ENCODE data around the gene PLEKHA7.
"Not testable (repeated sequence)": the region's sequence is repeated elsewhere in the genome, so short reads cannot be mapped to it uniquely, and the experiment has no call there.

The PLEKHA7 gene, protein sequence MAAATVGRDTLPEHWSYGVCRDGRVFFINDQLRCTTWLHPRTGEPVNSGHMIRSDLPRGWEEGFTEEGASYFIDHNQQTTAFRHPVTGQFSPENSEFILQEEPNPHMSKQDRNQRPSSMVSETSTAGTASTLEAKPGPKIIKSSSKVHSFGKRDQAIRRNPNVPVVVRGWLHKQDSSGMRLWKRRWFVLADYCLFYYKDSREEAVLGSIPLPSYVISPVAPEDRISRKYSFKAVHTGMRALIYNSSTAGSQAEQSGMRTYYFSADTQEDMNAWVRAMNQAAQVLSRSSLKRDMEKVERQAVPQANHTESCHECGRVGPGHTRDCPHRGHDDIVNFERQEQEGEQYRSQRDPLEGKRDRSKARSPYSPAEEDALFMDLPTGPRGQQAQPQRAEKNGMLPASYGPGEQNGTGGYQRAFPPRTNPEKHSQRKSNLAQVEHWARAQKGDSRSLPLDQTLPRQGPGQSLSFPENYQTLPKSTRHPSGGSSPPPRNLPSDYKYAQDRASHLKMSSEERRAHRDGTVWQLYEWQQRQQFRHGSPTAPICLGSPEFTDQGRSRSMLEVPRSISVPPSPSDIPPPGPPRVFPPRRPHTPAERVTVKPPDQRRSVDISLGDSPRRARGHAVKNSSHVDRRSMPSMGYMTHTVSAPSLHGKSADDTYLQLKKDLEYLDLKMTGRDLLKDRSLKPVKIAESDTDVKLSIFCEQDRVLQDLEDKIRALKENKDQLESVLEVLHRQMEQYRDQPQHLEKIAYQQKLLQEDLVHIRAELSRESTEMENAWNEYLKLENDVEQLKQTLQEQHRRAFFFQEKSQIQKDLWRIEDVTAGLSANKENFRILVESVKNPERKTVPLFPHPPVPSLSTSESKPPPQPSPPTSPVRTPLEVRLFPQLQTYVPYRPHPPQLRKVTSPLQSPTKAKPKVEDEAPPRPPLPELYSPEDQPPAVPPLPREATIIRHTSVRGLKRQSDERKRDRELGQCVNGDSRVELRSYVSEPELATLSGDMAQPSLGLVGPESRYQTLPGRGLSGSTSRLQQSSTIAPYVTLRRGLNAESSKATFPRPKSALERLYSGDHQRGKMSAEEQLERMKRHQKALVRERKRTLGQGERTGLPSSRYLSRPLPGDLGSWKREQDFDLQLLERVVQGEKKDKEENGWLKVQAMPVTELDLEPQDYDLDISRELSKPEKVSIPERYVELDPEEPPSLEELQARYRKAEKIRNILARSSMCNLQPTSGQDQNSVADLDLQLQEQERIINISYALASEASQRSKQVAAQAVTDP

GRCh38 chr11:17014321-17014832 lies at the start of gene PLEKHA7:
PLEKHA7 (minus strand) TSS chr11:17014414; CDS start chr11:17014401, 13 bp downstream.
- DNase-seq (ENCODE audit: low spot score) (no peak), ATAC-seq (ENCODE audit: low read depth) (no peak)
- Histone ChIP-seq H3K27ac (ENCODE audit: poor library complexity, severe bottlenecking) (peak within 1 kb of the TSS; percentile 79), H3K9me3 (ENCODE audit: severe bottlenecking) (no peaks in the 10 kb centered on the region), H3K27me3 (ENCODE audit: insufficient read depth, poor library complexity, severe bottlenecking) (no peaks in the 10 kb centered on the region), H3K4me3 (ENCODE audit: severe bottlenecking) (peak within 1 kb of the TSS; percentile 46), H3K4me1 (ENCODE audit: insufficient read depth, poor library complexity, severe bottlenecking) (peaks cover 13% of the 10 kb centered on the region), H3K36me3 (ENCODE audit: low read depth) (no peaks in the 10 kb centered on the region)
- TF ChIP-seq CTCF (IDR thresholded peaks at IDR 0.05; ENCODE audit: poor library complexity, severe bottlenecking): no peak

GRCh38 chr11:17063171-17064002 lies 49.2 kb upstream of the PLEKHA7 start:
- H3K4me1 ChIP-seq (ENCODE audit: insufficient read depth, poor library complexity, severe bottlenecking): no peaks in the 10 kb centered on the region
- no peaks in the 10 kb centered on the region for H3K27me3 ChIP-seq (ENCODE audit: insufficient read depth, poor library complexity, severe bottlenecking)
- H3K4me3 ChIP-seq (ENCODE audit: severe bottlenecking): no peak overlapping the region
- H3K9me3 ChIP-seq (ENCODE audit: severe bottlenecking): no peaks in the 10 kb centered on the region
- no peaks in the 10 kb centered on the region for H3K36me3 ChIP-seq (ENCODE audit: low read depth)
- peak; percentile 90 for TF ChIP-seq CTCF (IDR thresholded peaks at IDR 0.05; ENCODE audit: poor library complexity, severe bottlenecking)
- no peak overlapping the region for H3K27ac ChIP-seq (ENCODE audit: poor library complexity, severe bottlenecking)
- ATAC-seq (ENCODE audit: low read depth) (peak; percentile 95), DNase-seq (ENCODE audit: low spot score) (no peak)

DNA sequence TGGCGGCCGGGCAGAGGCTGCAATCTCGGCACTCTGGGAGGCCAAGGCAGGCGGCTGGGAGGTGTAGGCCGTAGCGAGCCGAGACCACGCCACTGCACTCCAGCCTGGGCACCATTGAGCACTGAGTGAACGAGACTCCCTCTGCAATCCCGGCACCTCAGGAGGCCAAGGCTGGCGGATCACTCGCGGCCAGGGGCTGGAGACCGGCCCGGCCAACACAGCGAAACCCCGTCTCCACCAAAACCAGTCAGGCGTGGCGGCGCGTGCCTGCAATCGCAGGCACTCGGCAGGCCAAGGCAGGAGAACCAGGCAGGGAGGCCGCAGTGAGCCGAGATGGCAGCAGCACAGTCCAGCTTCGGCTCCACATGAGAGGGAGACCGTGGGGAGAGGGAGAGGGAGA lies 36.9 kb upstream of the PLEKHA7 start:
- H3K36me3 ChIP-seq (ENCODE audit: low read depth); ATAC-seq (ENCODE audit: low read depth); H3K9me3 ChIP-seq (ENCODE audit: severe bottlenecking); H3K27me3 ChIP-seq (ENCODE audit: insufficient read depth, poor library complexity, severe bottlenecking); DNase-seq (ENCODE audit: low spot score); H3K27ac ChIP-seq (ENCODE audit: poor library complexity, severe bottlenecking); H3K4me1 ChIP-seq (ENCODE audit: insufficient read depth, poor library complexity, severe bottlenecking); H3K4me3 ChIP-seq (ENCODE audit: severe bottlenecking): not testable (repeated sequence)

- H3K36me3 ChIP-seq (ENCODE audit: low read depth); DNase-seq (ENCODE audit: low spot score); H3K4me3 ChIP-seq (ENCODE audit: severe bottlenecking); H3K27ac ChIP-seq (ENCODE audit: poor library complexity, severe bottlenecking); H3K4me1 ChIP-seq (ENCODE audit: insufficient read depth, poor library complexity, severe bottlenecking); H3K9me3 ChIP-seq (ENCODE audit: severe bottlenecking); H3K27me3 ChIP-seq (ENCODE audit: insufficient read depth, poor library complexity, severe bottlenecking); ATAC-seq (ENCODE audit: low read depth): not testable (repeated sequence)
These were observed 34.3 kb upstream of the PLEKHA7 start for GRCh38 chr11:17048491-17048890.

DNA sequence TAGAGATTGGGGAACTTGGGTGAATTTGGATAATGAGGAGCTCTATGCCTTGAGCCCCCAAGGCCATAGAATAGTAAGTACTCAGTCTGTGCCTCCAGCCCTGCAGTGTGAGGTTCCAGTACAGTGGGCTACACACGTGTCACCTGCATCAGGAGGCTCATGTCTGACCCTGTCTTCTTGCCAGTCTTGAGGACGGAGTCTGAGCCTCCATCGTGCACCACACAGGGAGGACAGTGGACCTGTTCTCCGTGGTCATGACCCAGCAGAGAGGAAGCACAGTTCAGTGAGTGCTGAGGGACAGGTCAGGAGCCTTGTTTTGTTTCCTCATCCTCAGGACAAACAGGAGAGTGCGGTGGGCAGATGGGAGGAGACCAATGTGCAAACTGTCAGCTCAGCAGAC lies 32.5 kb upstream of the PLEKHA7 start:
- Histone ChIP-seq H3K4me1 (ENCODE audit: insufficient read depth, poor library complexity, severe bottlenecking) (no peaks in the 10 kb centered on the region), H3K36me3 (ENCODE audit: low read depth) (no peaks in the 10 kb centered on the region), H3K9me3 (ENCODE audit: severe bottlenecking) (no peaks in the 10 kb centered on the region), H3K27me3 (ENCODE audit: insufficient read depth, poor library complexity, severe bottlenecking) (no peaks in the 10 kb centered on the region), H3K27ac (ENCODE audit: poor library complexity, severe bottlenecking) (no peak overlapping the region), H3K4me3 (ENCODE audit: severe bottlenecking) (no peak overlapping the region)
- DNase-seq (ENCODE audit: low spot score) (no peak), ATAC-seq (ENCODE audit: low read depth) (no peak)
- TF ChIP-seq CTCF (IDR thresholded peaks at IDR 0.05; ENCODE audit: poor library complexity, severe bottlenecking): no peak
